Tibial nerve (tissue), 4 donors: ENCODE data around the gene HAO1.

Experiments
- CTCF ChIP-seq, 5 experiments: fragments of 200-600 bp in 3 of 5; fragments of 450-650 bp in 2 of 5; sonication (generic) in 3 of 5; IDR thresholded peaks; one replicate each; pipeline ENCODE4 v1.5.1; 2016 to 2019; ENCODE audit warnings: antibody characterized with exemption in 5 of 5, mild to moderate bottlenecking in 3 of 5, moderate library complexity in 2 of 5
- EP300 ChIP-seq, 2 donors: sonication (generic); formaldehyde crosslinking; IDR thresholded peaks; one replicate each; pipeline ENCODE4 v1.6.1; 2017; ENCODE audit warnings: antibody characterized with exemption in 2 of 2, mild to moderate bottlenecking in 1 of 2
- POLR2A ChIP-seq, 2 donors: fragments of 450-650 bp; IDR thresholded peaks; one replicate each; pipeline ENCODE4 v1.6.1; 2017; ENCODE audit warnings: antibody characterized with exemption in 2 of 2, mild to moderate bottlenecking in 2 of 2, moderate library complexity in 2 of 2

- TF ChIP-seq CTCF (IDR thresholded peaks at IDR 0.05) (no peak), POLR2A (IDR thresholded peaks at IDR 0.05) (no peak), EP300 (IDR thresholded peaks at IDR 0.05) (no peak)
Measured at GRCh38 chr20:7882076-7882475, 58.2 kb downstream of the HAO1 start.
